Endothelial cell of umbilical vein (primary cell): ENCODE measurements around the gene RNLS. TPM values are rescaled to one million over a fixed set of nuclear protein-coding genes. Genes with fewer than 3 reads are reported as not detected.

Experiments used
- BruUV-seq: library from RNA; stranded (reverse); fragments of 400-500 nt; replicated peaks from 2 replicates; lab custom pipeline; 2021; lab: Mats Ljungman, UMichigan
- CTCF ChIA-PET: fragments of 300-600, 350-600 bp; sonication (Branson Sonifier 250); formaldehyde crosslinking; loops from one replicate; lab custom pipeline; 2021; ENCODE audit warnings: antibody characterized with exemption, inconsistent platforms; lab: Charles Lee
- POLR2A ChIA-PET: fragments of 300-600, 350-600 bp; sonication (Branson Sonifier 250); formaldehyde crosslinking; loops from one replicate; lab custom pipeline; 2021; ENCODE audit warnings: antibody characterized with exemption, inconsistent platforms; lab: Charles Lee
- DNase-seq: peaks from one replicate; pipeline ENCODE4 v3.0.0-alpha.2; 2011; ENCODE audit warnings: low read depth, low spot score
- FAIRE-seq: peaks from 2 replicates; lab custom pipeline; 2011; peaks lifted over from hg19 to GRCh38; lab: Jason Lieb, UNC
- H2AFZ ChIP-seq: 2 replicates; pipeline ENCODE4 v1.6.0; 2012; ENCODE audit warnings: low read depth, low read length, control low read depth, inconsistent platforms
- H3K27ac ChIP-seq: 2 replicates; pipeline ENCODE4 v1.5.1; 2011; ENCODE audit warnings: low read depth, mild to moderate bottlenecking, control low read depth, low read length, moderate library complexity; ENCODE audit not compliant: insufficient read depth
- H3K27me3 ChIP-seq, 2 experiments: 2 replicates each; pipeline versions ENCODE4 v1.6.0 to v1.6.1; 2011; ENCODE audit warnings: low read length in 2 of 2, mixed read lengths in 1 of 2; ENCODE audit not compliant: control insufficient read depth in 2 of 2, insufficient read depth in 2 of 2
- H3K36me3 ChIP-seq, 2 experiments: 2 replicates in 1 of 2; 3 replicates in 1 of 2; pipeline ENCODE4 v1.5.1; 2011; ENCODE audit warnings: low read length in 2 of 2, mild to moderate bottlenecking in 1 of 2, moderate library complexity in 1 of 2; ENCODE audit not compliant: control insufficient read depth in 2 of 2, insufficient read depth in 2 of 2; ENCODE audit errors: extremely low read depth in 1 of 2
- H3K4me1 ChIP-seq: 3 replicates; pipeline ENCODE4 v1.5.1; 2011; ENCODE audit warnings: mild to moderate bottlenecking, low read length; ENCODE audit not compliant: control insufficient read depth, insufficient read depth; ENCODE audit errors: extremely low read depth
- H3K4me2 ChIP-seq: 2 replicates; pipeline ENCODE4 v1.6.1; 2011; ENCODE audit warnings: low read length, control low read depth, mixed read lengths; ENCODE audit not compliant: insufficient read depth
- H3K4me3 ChIP-seq, 3 experiments: fragments of 200-600 bp in 1 of 3; sonication (generic), shearing (Covaris generic) in 1 of 3; replicated peaks in 1 of 3; 2 replicates each; pipeline ENCODE4 v1.5.1; 2011 to 2016; ENCODE audit warnings: control low read depth in 3 of 3, low read length in 3 of 3, mild to moderate bottlenecking in 2 of 3, inconsistent platforms in 1 of 3, low read depth in 1 of 3, moderate library complexity in 1 of 3; ENCODE audit not compliant: insufficient read depth in 1 of 3
- H3K79me2 ChIP-seq: 2 replicates; pipeline ENCODE4 v1.6.0; 2012; ENCODE audit warnings: low read length, inconsistent platforms; ENCODE audit not compliant: control insufficient read depth, insufficient read depth
- H3K9ac ChIP-seq: replicated peaks from 2 replicates; pipeline ENCODE3; 2011; ENCODE audit warnings: low read length, control low read depth; ENCODE audit not compliant: insufficient read depth; ENCODE audit errors: extremely low read depth
- H3K9me1 ChIP-seq: replicated peaks from 3 replicates; pipeline ENCODE4 v1.6.0; 2011; ENCODE audit warnings: mild to moderate bottlenecking, low read length; ENCODE audit not compliant: control insufficient read depth, insufficient read depth; ENCODE audit errors: extremely low read depth
- H3K9me3 ChIP-seq: replicated peaks from 2 replicates; pipeline ENCODE4 v1.5.1; 2012; ENCODE audit warnings: low read length, inconsistent platforms; ENCODE audit not compliant: control insufficient read depth, insufficient read depth
- H4K20me1 ChIP-seq: replicated peaks from 2 replicates; pipeline ENCODE3; 2011; ENCODE audit warnings: mild to moderate bottlenecking, low read length; ENCODE audit not compliant: control insufficient read depth, insufficient read depth; ENCODE audit errors: extremely low read depth
- CTCF ChIP-seq, 2 donors: IDR thresholded peaks; 1 replicate in 1 of 2; 2 replicates in 1 of 2; pipeline ENCODE4 v1.5.1; 2011; ENCODE audit warnings: low read length in 2 of 2, mild to moderate bottlenecking in 2 of 2, moderate library complexity in 2 of 2, control low read depth in 1 of 2, inconsistent platforms in 1 of 2, low read depth in 1 of 2; ENCODE audit not compliant: insufficient read depth in 1 of 2; ENCODE audit errors: extremely low read depth in 1 of 2
- EZH2 ChIP-seq: IDR thresholded peaks from 2 replicates; pipeline ENCODE4 v1.6.1; 2012; ENCODE audit warnings: borderline replicate concordance, low read depth, mild to moderate bottlenecking, moderate library complexity, low read length, inconsistent platforms; ENCODE audit not compliant: severe bottlenecking
- FOS ChIP-seq: IDR thresholded peaks from 2 replicates; pipeline ENCODE4 v1.6.1; 2011; ENCODE audit warnings: mild to moderate bottlenecking, low read length, moderate library complexity, borderline replicate concordance; ENCODE audit not compliant: insufficient read depth
- GATA2 ChIP-seq: IDR thresholded peaks from 2 replicates; pipeline ENCODE4 v1.7.0; 2011; ENCODE audit warnings: low read depth, mild to moderate bottlenecking, moderate library complexity, mixed read lengths, low read length; ENCODE audit not compliant: insufficient read length, insufficient read depth
- JUN ChIP-seq: IDR thresholded peaks from 2 replicates; pipeline ENCODE4 v1.6.1; 2011; ENCODE audit warnings: borderline replicate concordance, low read depth; ENCODE audit not compliant: insufficient read length, insufficient read depth
- MYC ChIP-seq: IDR thresholded peaks from one replicate; pipeline ENCODE4 v1.6.1; 2011; ENCODE audit warnings: mild to moderate bottlenecking, low read depth, low read length
- POLR2A ChIP-seq: IDR thresholded peaks from 2 replicates; pipeline ENCODE4 v1.6.1; 2012; ENCODE audit warnings: low read depth, mild to moderate bottlenecking, control low read depth, low read length
- POLR2AphosphoS5 ChIP-seq: IDR thresholded peaks from 2 replicates; pipeline ENCODE4 v1.6.1; 2012; ENCODE audit warnings: low read depth, mild to moderate bottlenecking, control low read depth, low read length, moderate library complexity; ENCODE audit not compliant: insufficient read depth
- dilution Hi-C: fragments of 300-500 bp; cut with MboI; formaldehyde crosslinking; loops from one replicate; pipeline ENCODE4 v1.15.0; 2019; ENCODE audit warnings: low sequenced_read_pairs; ENCODE audit not compliant: extremely low pct_ligation_motif_present
- intact Hi-C: fragments of 100-400 bp; cut with micrococcal nuclease; formaldehyde crosslinking; loops from one replicate; pipeline ENCODE4 v1.10.0; 2022
- polyA plus RNA-seq, 4 experiments: library from polyadenylated mRNA; depleted of rRNA in 3 of 4; stranded (reverse) in 3 of 4; unstranded in 1 of 4; fragments of >200 nt; gene quantifications; 2 replicates each; pipeline versions ENCODE4 v1.2.1 to v1.2.3, GENCODE V29; 2011 to 2012; ENCODE audit warnings: missing spikeins in 1 of 4
- total RNA-seq: library from RNA; stranded (reverse); gene quantifications from 2 replicates; pipeline ENCODE4 v1.2.3, GENCODE V29; 2021
- TF ChIP-seq, protein P1 (sequence below): IDR thresholded peaks from 2 replicates; pipeline ENCODE4 v1.6.1; 2011; ENCODE audit not compliant: insufficient read depth, insufficient read length

RNLS gene
- total and polyA plus RNA-seq, 2 donors (not counting 3 experiments of a cell fraction or from before 2014, with no cell fraction given), result 2.5 to 4.6 TPM

GRCh38 chr10:88291289-88292184 lies 291.6 kb downstream of the RNLS start:
- ChIA-PET POLR2A (no interaction called here), CTCF (no interaction called here)
- TF ChIP-seq CTCF (IDR thresholded peaks at IDR 0.05; ENCODE audit: extremely low read depth in 1 of 2, insufficient read depth in 1 of 2, low read depth in 1 of 2, low read length in 2 of 2) (no peak), FOS (no peak), JUN (no peak), GATA2 (no peak), EZH2 (no peak), MYC (no peak), POLR2AphosphoS5 (no peak), POLR2A (no peak)
- TF ChIP-seq, protein P1, sequence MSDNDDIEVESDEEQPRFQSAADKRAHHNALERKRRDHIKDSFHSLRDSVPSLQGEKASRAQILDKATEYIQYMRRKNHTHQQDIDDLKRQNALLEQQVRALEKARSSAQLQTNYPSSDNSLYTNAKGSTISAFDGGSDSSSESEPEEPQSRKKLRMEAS, result no peak
- H3K9me3 ChIP-seq, result no peaks in the 10 kb centered on the region
- no peak for DNase-seq
- no peak overlapping the region for H3K4me3 ChIP-seq
- H3K9ac ChIP-seq, result no peak overlapping the region
- no peaks in the 10 kb centered on the region for H4K20me1 ChIP-seq
- no peak overlapping the region for H3K27ac ChIP-seq
- intact Hi-C loops (no loop called here), dilution Hi-C loops (no loop called here)
- H3K36me3 ChIP-seq, result no peaks in the 10 kb centered on the region
- no peaks in the 10 kb centered on the region for H3K9me1 ChIP-seq
- no peaks in the 10 kb centered on the region for H3K27me3 ChIP-seq
- no peak for FAIRE-seq
- no peaks in the 10 kb centered on the region for H3K79me2 ChIP-seq
- H3K4me2 ChIP-seq, result no peak overlapping the region
- peaks cover 4% of the 10 kb centered on the region for H3K4me1 ChIP-seq
- BruUV-seq, result no TSS peak
- H2AFZ ChIP-seq, result no peak overlapping the region
